SK-N-SH (cell line): Measurements from ENCODE around the gene DENND1A. TPM values are rescaled to one million over a fixed set of nuclear protein-coding genes. Genes with fewer than 3 reads are reported as not detected.

Experiments used
- CTCF ChIA-PET: fragments of 300-600, 350-600 bp; formaldehyde crosslinking; extraction: SDS; loops from one replicate; lab custom pipeline; 2021; lab: Yijun Ruan, JAX
- POLR2A ChIA-PET: fragments of 350-600 bp; sonication (Branson Sonifier 250); formaldehyde crosslinking; extraction: SDS; loops from one replicate; lab custom pipeline; 2020; ENCODE audit warnings: antibody characterized with exemption, inconsistent platforms; lab: Yijun Ruan, JAX
- DNase-seq: peaks from one replicate; pipeline ENCODE4 v3.0.0; 2012
- H2AFZ ChIP-seq: fragments of 200-600 bp; sonication (generic); 2 replicates; pipeline ENCODE4 v1.8.1; 2016; ENCODE audit warnings: antibody characterized with exemption, mild to moderate bottlenecking, low read depth
- H3F3A ChIP-seq: fragments of 200-600 bp; sonication (generic); replicated peaks from 2 replicates; pipeline ENCODE3; 2016; ENCODE audit warnings: antibody characterized with exemption, mild to moderate bottlenecking; ENCODE audit not compliant: insufficient read depth
- H3K27ac ChIP-seq, 2 experiments: fragments of 200-500 bp in 1 of 2; fragments of 200-600 bp in 1 of 2; sonication (Bioruptor generic) in 1 of 2; sonication (generic), shearing (Covaris generic) in 1 of 2; 2 replicates each; pipeline versions ENCODE4 v1.5.1 to v1.6.1; 2014 to 2016; ENCODE audit warnings: low read depth in 2 of 2, inconsistent platforms in 1 of 2, low read length in 1 of 2, mild to moderate bottlenecking in 1 of 2, mixed read lengths in 1 of 2
- H3K27me3 ChIP-seq: fragments of 200-600 bp; sonication (generic), shearing (Covaris generic); 2 replicates; pipeline ENCODE4 v1.6.1; 2016; ENCODE audit warnings: mixed run types; ENCODE audit not compliant: insufficient read depth
- H3K36me3 ChIP-seq, 2 experiments: fragments of 200-500 bp in 1 of 2; fragments of 200-600 bp in 1 of 2; sonication (Bioruptor generic) in 1 of 2; sonication (generic) in 1 of 2; replicated peaks in 1 of 2; 2 replicates each; pipeline versions ENCODE3 to v1.5.1; 2014 to 2016; ENCODE audit warnings: low read length in 1 of 2, mild to moderate bottlenecking in 1 of 2; ENCODE audit not compliant: insufficient read depth in 2 of 2, control insufficient read depth in 1 of 2
- H3K4me1 ChIP-seq, 2 experiments: fragments of 200-500 bp in 1 of 2; fragments of 200-600 bp in 1 of 2; sonication (Bioruptor generic) in 1 of 2; sonication (generic), shearing (Covaris generic) in 1 of 2; 2 replicates each; pipeline versions ENCODE4 v1.5.1 to v1.6.1; 2014 to 2016; ENCODE audit warnings: low read depth in 1 of 2, low read length in 1 of 2, mixed run types in 1 of 2; ENCODE audit not compliant: insufficient read depth in 2 of 2, control insufficient read depth in 1 of 2
- H3K4me2 ChIP-seq: fragments of 200-600 bp; sonication (generic), shearing (Covaris generic); 2 replicates; pipeline ENCODE4 v1.6.1; 2017; ENCODE audit warnings: mixed run types
- H3K4me3 ChIP-seq, 2 experiments: fragments of 200-500 bp in 1 of 2; fragments of 200-600 bp in 1 of 2; sonication (Bioruptor generic) in 1 of 2; sonication (generic), shearing (Covaris generic) in 1 of 2; 2 replicates each; pipeline versions ENCODE4 v1.5.1 to v1.8.1; 2014 to 2016; ENCODE audit warnings: low read depth in 2 of 2, inconsistent platforms in 1 of 2, low read length in 1 of 2, mild to moderate bottlenecking in 1 of 2, mixed read lengths in 1 of 2, moderate library complexity in 1 of 2
- H3K79me2 ChIP-seq: fragments of 200-600 bp; sonication (generic); 2 replicates; pipeline ENCODE4 v1.8.1; 2017; ENCODE audit warnings: mild to moderate bottlenecking; ENCODE audit not compliant: insufficient read depth
- H3K9ac ChIP-seq: fragments of 200-600 bp; sonication (generic); 2 replicates; pipeline ENCODE4 v1.6.1; 2017; ENCODE audit warnings: mixed run types
- H3K9me2 ChIP-seq: fragments of 200-600 bp; sonication (generic); 2 replicates; pipeline ENCODE4 v1.6.1; 2017; ENCODE audit warnings: mixed run types
- H3K9me3 ChIP-seq: fragments of 200-600 bp; sonication (generic); 2 replicates; pipeline ENCODE4 v1.6.1; 2017; ENCODE audit warnings: mixed run types, mild to moderate bottlenecking, moderate library complexity
- H4K20me1 ChIP-seq: fragments of 200-600 bp; sonication (generic); 2 replicates; pipeline ENCODE4 v1.6.1; 2017; ENCODE audit warnings: mild to moderate bottlenecking, mixed run types; ENCODE audit not compliant: insufficient read depth
- CHD2 ChIP-seq: fragments of 150-350 bp; IDR thresholded peaks from 2 replicates; pipeline ENCODE4 v1.6.1; 2018; ENCODE audit warnings: low read length; ENCODE audit not compliant: partially characterized antibody
- EP300 ChIP-seq, 2 experiments: IDR thresholded peaks; 2 replicates each; pipeline versions ENCODE4 v1.4.0 to v1.6.1; 2012; ENCODE audit warnings: borderline replicate concordance in 1 of 2, low read depth in 1 of 2, low read length in 1 of 2
- EZH2phosphoT487 ChIP-seq: fragments of 200-600 bp; sonication (generic); IDR thresholded peaks from 2 replicates; pipeline ENCODE4 v1.6.1; 2017; ENCODE audit warnings: low read depth, mixed run types, mild to moderate bottlenecking, antibody characterized with exemption, moderate library complexity, borderline replicate concordance
- FOXJ3 ChIP-seq: sonication (generic); formaldehyde crosslinking; IDR thresholded peaks from 2 replicates; pipeline ENCODE4 v1.5.1; 2020; ENCODE audit warnings: mild to moderate bottlenecking, missing genetic modification reagents
- FOXM1 ChIP-seq: IDR thresholded peaks from 2 replicates; pipeline ENCODE4 v1.4.0; 2012; ENCODE audit warnings: low read depth, mild to moderate bottlenecking
- JUND ChIP-seq: IDR thresholded peaks from 2 replicates; pipeline ENCODE4 v1.4.0; 2012
- MEF2A ChIP-seq: IDR thresholded peaks from 2 replicates; pipeline ENCODE4 v1.4.0; 2012; ENCODE audit warnings: low read depth, borderline replicate concordance
- MXI1 ChIP-seq: IDR thresholded peaks from 2 replicates; pipeline ENCODE4 v1.6.1; 2012; ENCODE audit warnings: mild to moderate bottlenecking, low read depth, low read length, improper control_type of control experiment
- PBX3 ChIP-seq: IDR thresholded peaks from 2 replicates; pipeline ENCODE4; 2012
- REST ChIP-seq: IDR thresholded peaks from 2 replicates; pipeline ENCODE4 v1.6.1; 2012; ENCODE audit warnings: mild to moderate bottlenecking, low read depth, low read length, moderate library complexity
- RFX5 ChIP-seq: IDR thresholded peaks from 2 replicates; pipeline ENCODE4 v1.6.1; 2012; ENCODE audit warnings: mild to moderate bottlenecking, improper control_type of control experiment, low read length
- SMC3 ChIP-seq: IDR thresholded peaks from 2 replicates; pipeline ENCODE4 v1.6.1; 2012; ENCODE audit warnings: low read depth, low read length, improper control_type of control experiment
- TEAD4 ChIP-seq: IDR thresholded peaks from 2 replicates; pipeline ENCODE4 v1.4.0; 2012; ENCODE audit warnings: mild to moderate bottlenecking, borderline replicate concordance; ENCODE audit not compliant: insufficient read depth
- USF2 ChIP-seq: fragments of 150-350 bp; IDR thresholded peaks from 2 replicates; pipeline ENCODE4 v1.6.1; 2017; ENCODE audit warnings: antibody characterized with exemption, low read length, low read depth, borderline replicate concordance
- YY1 ChIP-seq: IDR thresholded peaks from 2 replicates; pipeline ENCODE4 v1.4.0; 2012; ENCODE audit warnings: low read depth, mild to moderate bottlenecking
- WGBS: methylation state at CpG from one replicate; pipeline ENCODE4 v1.1.6; 2017; ENCODE audit warnings: low lambda C conversion rate; 5-methylcytosine and 5-hydroxymethylcytosine counted together
- polyA plus RNA-seq, 3 experiments: library from polyadenylated mRNA; depleted of rRNA; stranded (reverse); fragments of >200 nt; gene quantifications; 2 replicates each; pipeline ENCODE4 v1.2.3, GENCODE V29; 2012
- TF ChIP-seq, protein P1 (sequence below): IDR thresholded peaks from 2 replicates; pipeline ENCODE4 v1.4.0; 2012; ENCODE audit warnings: low read depth

The DENND1A gene
- polyA plus RNA-seq, 1 of the 3 experiments (the other 2 are of a cell fraction) = 25.4 TPM

GRCh38 chr9:123893115-123893514 is 36.8 kb downstream of the DENND1A start:
- no peaks in the 10 kb centered on the region for H3F3A ChIP-seq
- no peaks in the 10 kb centered on the region for H3K9me3 ChIP-seq
- DNase-seq = no peak
- no peaks in the 10 kb centered on the region for H4K20me1 ChIP-seq
- TF ChIP-seq FOXM1 (no peak), RFX5 (no peak), SMC3 (no peak), PBX3 (no peak), EP300 (IDR thresholded peaks at IDR 0.05; ENCODE audit: borderline replicate concordance in 1 of 2, low read depth in 1 of 2, low read length in 1 of 2) (no peak), USF2 (no peak), EZH2phosphoT487 (no peak), REST (no peak), JUND (no peak), TEAD4 (no peak), MXI1 (no peak), FOXJ3 (no peak), MEF2A (no peak), YY1 (no peak), CHD2 (no peak)
- TF ChIP-seq, protein P1, sequence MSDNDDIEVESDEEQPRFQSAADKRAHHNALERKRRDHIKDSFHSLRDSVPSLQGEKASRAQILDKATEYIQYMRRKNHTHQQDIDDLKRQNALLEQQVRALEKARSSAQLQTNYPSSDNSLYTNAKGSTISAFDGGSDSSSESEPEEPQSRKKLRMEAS = no peak
- no peak overlapping the region for H3K4me3 ChIP-seq
- CTCF ChIA-PET = interaction anchor here (0.8 kb wide), 1 partner anchor 491 kb away, joined by 3 read pairs; no protein-coding TSS in a partner anchor
- no peaks in the 10 kb centered on the region for H3K9me2 ChIP-seq
- 82% methylated on average over 3 of the region's 3 CpGs for WGBS
- H3K27ac ChIP-seq = no peak overlapping the region
- H3K4me2 ChIP-seq = no peak overlapping the region
- no peaks in the 10 kb centered on the region for H3K4me1 ChIP-seq
- no peaks in the 10 kb centered on the region for H3K27me3 ChIP-seq
- H3K36me3 ChIP-seq = no peaks in the 10 kb centered on the region
- POLR2A ChIA-PET = no interaction called here
- H3K9ac ChIP-seq = no peak overlapping the region
- no peak overlapping the region for H2AFZ ChIP-seq
- no peaks in the 10 kb centered on the region for H3K79me2 ChIP-seq
